ENCODE results near the gene C4orf50. TPM values are rescaled to one million over a fixed set of nuclear protein-coding genes. Genes with fewer than 3 reads are reported as not detected.

The C4orf50 gene
- total RNA-seq, 1 donor = not detected

GRCh38 chr4:5887361-5888221 lies 130.6 kb downstream of the C4orf50 start:
- no peak for DNase-seq (ENCODE audit: low read depth)
- H3K4me3 ChIP-seq (ENCODE audit: low read depth, low read length) = no peak overlapping the region
- no peak for TF ChIP-seq CTCF (IDR thresholded peaks at IDR 0.05; ENCODE audit: insufficient read depth, low read length)

GRCh38 chr4:5887011-5887360 lies 131.2 kb downstream of the C4orf50 start:
- no peak overlapping the region for H3K4me3 ChIP-seq (ENCODE audit: low read depth, low read length)
- DNase-seq (ENCODE audit: low read depth) = no peak
- no peak for TF ChIP-seq CTCF (IDR thresholded peaks at IDR 0.05; ENCODE audit: insufficient read depth, low read length)

GRCh38 chr4:5885733-5886132 lies 132.5 kb downstream of the C4orf50 start:
- DNase-seq (ENCODE audit: low read depth) = no peak
- TF ChIP-seq CTCF (IDR thresholded peaks at IDR 0.05; ENCODE audit: insufficient read depth, low read length) = no peak
- no peak overlapping the region for H3K4me3 ChIP-seq (ENCODE audit: low read depth, low read length)

- TF ChIP-seq CTCF (IDR thresholded peaks at IDR 0.05; ENCODE audit: insufficient read depth, low read length) = no peak
- no peak overlapping the region for H3K4me3 ChIP-seq (ENCODE audit: low read depth, low read length)
- no peak for DNase-seq (ENCODE audit: low read depth)
Observed at GRCh38 chr4:5884796-5885195, 133.4 kb downstream of the C4orf50 start.

GRCh38 chr4:5883916-5884315 lies 134.3 kb downstream of the C4orf50 start:
- no peak for TF ChIP-seq CTCF (IDR thresholded peaks at IDR 0.05; ENCODE audit: insufficient read depth, low read length)
- H3K4me3 ChIP-seq (ENCODE audit: low read depth, low read length) = no peak overlapping the region
- no peak for DNase-seq (ENCODE audit: low read depth)

GRCh38 chr4:5882947-5883346 lies 135.3 kb downstream of the C4orf50 start:
- no peak for TF ChIP-seq CTCF (IDR thresholded peaks at IDR 0.05; ENCODE audit: insufficient read depth, low read length)
- DNase-seq (ENCODE audit: low read depth) = no peak
- H3K4me3 ChIP-seq (ENCODE audit: low read depth, low read length) = no peak overlapping the region

GRCh38 chr4:5881340-5881739 lies 136.9 kb downstream of the C4orf50 start:
- no peak for DNase-seq (ENCODE audit: low read depth)
- TF ChIP-seq CTCF (IDR thresholded peaks at IDR 0.05; ENCODE audit: insufficient read depth, low read length) = no peak
- H3K4me3 ChIP-seq (ENCODE audit: low read depth, low read length) = no peak overlapping the region
